SK-N-SH treated with all-trans-retinoic acid at 6 μM for 48 hours (cell line): ENCODE data around the gene CHN1.

Experiments
- ATAC-seq: fragments of 200-7000 bp; cut with Tn5 transposase; 3 replicates; pipeline ENCODE4 v1.9.1; 2020; ENCODE audit warnings: mild to moderate bottlenecking, moderate library complexity
- ARNTL ChIP-seq: fragments of 450-650 bp; formaldehyde crosslinking; IDR thresholded peaks from 2 replicates; pipeline ENCODE4 v1.5.0; 2020; ENCODE audit warnings: low read depth, mild to moderate bottlenecking, moderate library complexity, borderline replicate concordance
- BACH2 ChIP-seq: fragments of 250-450 bp; sonication (Bioruptor Pico); IDR thresholded peaks from 2 replicates; pipeline ENCODE4 v1.9.0; 2021; ENCODE audit warnings: mild to moderate bottlenecking, borderline replicate concordance
- CSDC2 ChIP-seq: fragments of 250-450 bp; sonication (Bioruptor Pico); IDR thresholded peaks from 2 replicates; pipeline ENCODE4 v1.5.0; 2020; ENCODE audit warnings: mild to moderate bottlenecking, moderate library complexity
- ESRRG ChIP-seq: fragments of 250-450 bp; sonication (Bioruptor Pico); IDR thresholded peaks from 2 replicates; pipeline ENCODE4 v1.6.1; 2021; ENCODE audit warnings: mild to moderate bottlenecking
- GLIS3 ChIP-seq: fragments of 250-450 bp; sonication (Bioruptor Pico); IDR thresholded peaks from 2 replicates; pipeline ENCODE4 v1.5.0; 2020; ENCODE audit warnings: mild to moderate bottlenecking, moderate library complexity
- ISL1 ChIP-seq: fragments of 250-450 bp; sonication (Bioruptor Pico); IDR thresholded peaks from 2 replicates; pipeline ENCODE4 v2.1.2; 2022; ENCODE audit warnings: mild to moderate bottlenecking, moderate library complexity
- OSR1 ChIP-seq: fragments of 250-450 bp; sonication (Bioruptor Pico); IDR thresholded peaks from 2 replicates; pipeline ENCODE4 v1.8.0; 2022; ENCODE audit warnings: moderate library complexity, mild to moderate bottlenecking, inconsistent platforms
- PPARA ChIP-seq: fragments of 250-450 bp; sonication (Bioruptor Pico); IDR thresholded peaks from 2 replicates; pipeline ENCODE4 v1.5.0; 2020; ENCODE audit warnings: mild to moderate bottlenecking, borderline replicate concordance
- RARB ChIP-seq: fragments of 250-450 bp; sonication (Bioruptor Pico); IDR thresholded peaks from 2 replicates; pipeline ENCODE4 v1.8.0; 2021; ENCODE audit warnings: mild to moderate bottlenecking, moderate library complexity
- SNAI2 ChIP-seq: fragments of 250-450 bp; sonication (Bioruptor Pico); IDR thresholded peaks from 2 replicates; pipeline ENCODE4 v1.5.0; 2020; ENCODE audit warnings: mild to moderate bottlenecking, moderate library complexity
- TCF4 ChIP-seq: fragments of 250-450 bp; sonication (Bioruptor Pico); IDR thresholded peaks from 2 replicates; pipeline ENCODE4 v1.8.0; 2021; ENCODE audit warnings: mild to moderate bottlenecking, moderate library complexity, borderline replicate concordance
- TOX ChIP-seq: fragments of 250-450 bp; sonication (Bioruptor Pico); IDR thresholded peaks from 2 replicates; pipeline ENCODE4 v1.8.0; 2021; ENCODE audit warnings: mild to moderate bottlenecking, moderate library complexity, borderline replicate concordance
- ZC3H10 ChIP-seq: fragments of 250-450 bp; sonication (Bioruptor Pico); IDR thresholded peaks from 2 replicates; pipeline ENCODE4 v1.5.1; 2021; ENCODE audit warnings: mild to moderate bottlenecking, moderate library complexity
- ZNF565 ChIP-seq: fragments of 450-650 bp; formaldehyde crosslinking; conservative IDR thresholded peaks from 2 replicates; pipeline ENCODE4 v1.5.0; 2020; ENCODE audit warnings: low read depth, mild to moderate bottlenecking, moderate library complexity
- TF ChIP-seq, protein P1 (sequence below): fragments of 250-450 bp; sonication (Bioruptor Pico); IDR thresholded peaks from 2 replicates; pipeline ENCODE4 v1.5.0; 2020; ENCODE audit warnings: mild to moderate bottlenecking, moderate library complexity
- TF ChIP-seq, protein P2 (sequence below): fragments of 250-450 bp; sonication (Bioruptor Pico); IDR thresholded peaks from 2 replicates; pipeline ENCODE4 v1.8.0; 2021; ENCODE audit warnings: low read depth, mild to moderate bottlenecking, moderate library complexity, borderline replicate concordance
- TF ChIP-seq, protein P3 (sequence below): fragments of 250-450 bp; sonication (Bioruptor Pico); IDR thresholded peaks from 2 replicates; pipeline ENCODE4 v1.8.0; 2020; ENCODE audit warnings: mild to moderate bottlenecking, moderate library complexity, borderline replicate concordance

The CHN1 gene

DNA sequence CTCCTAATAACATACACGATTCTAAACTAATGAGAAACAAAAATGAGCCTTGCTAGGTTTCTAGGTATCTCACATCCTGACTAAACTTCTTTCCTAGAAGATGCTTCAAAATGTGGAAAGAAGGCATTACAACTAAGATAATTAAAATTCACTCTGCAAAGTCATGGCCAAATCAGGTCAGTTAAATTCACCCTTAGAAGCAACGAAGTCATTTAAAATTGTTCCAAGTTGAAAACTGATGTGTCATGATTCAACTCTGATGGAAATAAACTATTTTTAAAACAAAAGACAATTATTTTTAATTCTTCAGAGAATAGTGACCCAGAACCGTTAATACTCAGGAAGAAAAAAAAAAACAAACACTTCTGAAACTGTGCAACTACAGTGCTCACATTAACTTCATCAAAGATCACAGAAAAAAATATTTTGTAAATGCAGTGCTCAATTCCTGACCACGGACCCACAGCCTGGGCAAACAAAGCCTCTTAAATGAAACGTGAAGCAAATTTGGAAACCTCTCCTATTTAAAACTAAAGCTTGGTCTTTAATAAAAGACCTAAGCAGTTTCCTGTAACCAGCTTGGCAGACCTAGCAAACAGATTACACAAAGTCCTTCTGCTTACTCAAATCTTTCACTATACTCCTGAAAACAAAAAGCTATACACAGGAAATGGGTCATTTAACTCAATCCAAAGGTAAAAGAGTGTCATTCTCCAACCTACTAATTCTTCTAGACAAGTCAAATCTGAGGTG is 39.0 kb downstream of the CHN1 start:
- no peak for TF ChIP-seq CSDC2 (CRISPR knock-in tag)
- no peak for TF ChIP-seq PPARA (CRISPR knock-in tag)
- no peak for TF ChIP-seq OSR1 (CRISPR knock-in tag)
- TF ChIP-seq TCF4 (CRISPR knock-in tag), result no peak
- TF ChIP-seq, protein P1, sequence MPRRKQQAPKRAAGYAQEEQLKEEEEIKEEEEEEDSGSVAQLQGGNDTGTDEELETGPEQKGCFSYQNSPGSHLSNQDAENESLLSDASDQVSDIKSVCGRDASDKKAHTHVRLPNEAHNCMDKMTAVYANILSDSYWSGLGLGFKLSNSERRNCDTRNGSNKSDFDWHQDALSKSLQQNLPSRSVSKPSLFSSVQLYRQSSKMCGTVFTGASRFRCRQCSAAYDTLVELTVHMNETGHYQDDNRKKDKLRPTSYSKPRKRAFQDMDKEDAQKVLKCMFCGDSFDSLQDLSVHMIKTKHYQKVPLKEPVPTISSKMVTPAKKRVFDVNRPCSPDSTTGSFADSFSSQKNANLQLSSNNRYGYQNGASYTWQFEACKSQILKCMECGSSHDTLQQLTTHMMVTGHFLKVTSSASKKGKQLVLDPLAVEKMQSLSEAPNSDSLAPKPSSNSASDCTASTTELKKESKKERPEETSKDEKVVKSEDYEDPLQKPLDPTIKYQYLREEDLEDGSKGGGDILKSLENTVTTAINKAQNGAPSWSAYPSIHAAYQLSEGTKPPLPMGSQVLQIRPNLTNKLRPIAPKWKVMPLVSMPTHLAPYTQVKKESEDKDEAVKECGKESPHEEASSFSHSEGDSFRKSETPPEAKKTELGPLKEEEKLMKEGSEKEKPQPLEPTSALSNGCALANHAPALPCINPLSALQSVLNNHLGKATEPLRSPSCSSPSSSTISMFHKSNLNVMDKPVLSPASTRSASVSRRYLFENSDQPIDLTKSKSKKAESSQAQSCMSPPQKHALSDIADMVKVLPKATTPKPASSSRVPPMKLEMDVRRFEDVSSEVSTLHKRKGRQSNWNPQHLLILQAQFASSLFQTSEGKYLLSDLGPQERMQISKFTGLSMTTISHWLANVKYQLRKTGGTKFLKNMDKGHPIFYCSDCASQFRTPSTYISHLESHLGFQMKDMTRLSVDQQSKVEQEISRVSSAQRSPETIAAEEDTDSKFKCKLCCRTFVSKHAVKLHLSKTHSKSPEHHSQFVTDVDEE, result no peak
- no peak for TF ChIP-seq TOX (CRISPR knock-in tag)
- TF ChIP-seq, protein P2, sequence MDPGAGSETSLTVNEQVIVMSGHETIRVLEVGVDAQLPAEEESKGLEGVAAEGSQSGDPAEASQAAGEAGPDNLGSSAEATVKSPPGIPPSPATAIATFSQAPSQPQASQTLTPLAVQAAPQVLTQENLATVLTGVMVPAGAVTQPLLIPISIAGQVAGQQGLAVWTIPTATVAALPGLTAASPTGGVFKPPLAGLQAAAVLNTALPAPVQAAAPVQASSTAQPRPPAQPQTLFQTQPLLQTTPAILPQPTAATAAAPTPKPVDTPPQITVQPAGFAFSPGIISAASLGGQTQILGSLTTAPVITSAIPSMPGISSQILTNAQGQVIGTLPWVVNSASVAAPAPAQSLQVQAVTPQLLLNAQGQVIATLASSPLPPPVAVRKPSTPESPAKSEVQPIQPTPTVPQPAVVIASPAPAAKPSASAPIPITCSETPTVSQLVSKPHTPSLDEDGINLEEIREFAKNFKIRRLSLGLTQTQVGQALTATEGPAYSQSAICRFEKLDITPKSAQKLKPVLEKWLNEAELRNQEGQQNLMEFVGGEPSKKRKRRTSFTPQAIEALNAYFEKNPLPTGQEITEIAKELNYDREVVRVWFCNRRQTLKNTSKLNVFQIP, result no peak
- TF ChIP-seq RARB (CRISPR knock-in tag), result no peak
- no peak for TF ChIP-seq ESRRG
- TF ChIP-seq, protein P3, sequence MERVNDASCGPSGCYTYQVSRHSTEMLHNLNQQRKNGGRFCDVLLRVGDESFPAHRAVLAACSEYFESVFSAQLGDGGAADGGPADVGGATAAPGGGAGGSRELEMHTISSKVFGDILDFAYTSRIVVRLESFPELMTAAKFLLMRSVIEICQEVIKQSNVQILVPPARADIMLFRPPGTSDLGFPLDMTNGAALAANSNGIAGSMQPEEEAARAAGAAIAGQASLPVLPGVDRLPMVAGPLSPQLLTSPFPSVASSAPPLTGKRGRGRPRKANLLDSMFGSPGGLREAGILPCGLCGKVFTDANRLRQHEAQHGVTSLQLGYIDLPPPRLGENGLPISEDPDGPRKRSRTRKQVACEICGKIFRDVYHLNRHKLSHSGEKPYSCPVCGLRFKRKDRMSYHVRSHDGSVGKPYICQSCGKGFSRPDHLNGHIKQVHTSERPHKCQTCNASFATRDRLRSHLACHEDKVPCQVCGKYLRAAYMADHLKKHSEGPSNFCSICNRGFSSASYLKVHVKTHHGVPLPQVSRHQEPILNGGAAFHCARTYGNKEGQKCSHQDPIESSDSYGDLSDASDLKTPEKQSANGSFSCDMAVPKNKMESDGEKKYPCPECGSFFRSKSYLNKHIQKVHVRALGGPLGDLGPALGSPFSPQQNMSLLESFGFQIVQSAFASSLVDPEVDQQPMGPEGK (CRISPR knock-in tag), result no peak
- TF ChIP-seq GLIS3 (CRISPR knock-in tag), result no peak
- TF ChIP-seq ARNTL (CRISPR knock-in tag), result no peak
- TF ChIP-seq SNAI2, result no peak

DNA sequence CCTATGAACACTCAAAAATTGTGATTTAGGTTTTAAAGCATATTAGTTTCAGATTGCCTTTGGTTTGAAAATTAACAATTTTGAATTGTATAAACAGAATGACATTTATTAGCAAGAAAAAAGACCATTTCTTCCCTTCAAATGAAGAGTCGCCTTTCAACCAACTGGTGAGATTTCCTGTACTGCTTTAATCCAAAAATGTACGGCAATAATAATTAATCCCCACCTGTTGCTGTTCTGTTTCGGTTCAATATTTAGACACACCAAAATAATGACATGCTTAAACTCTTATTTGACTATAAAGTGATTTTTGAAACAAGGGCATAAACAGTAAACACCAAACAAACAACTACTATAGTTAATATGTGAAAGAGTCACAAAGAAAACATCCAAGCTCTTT is 39.6 kb downstream of the CHN1 start:
- TF ChIP-seq PPARA (CRISPR knock-in tag) (no peak), ESRRG (no peak), ZC3H10 (no peak), RARB (CRISPR knock-in tag) (no peak), ARNTL (CRISPR knock-in tag) (no peak), ZNF565 (no peak), BACH2 (CRISPR knock-in tag) (no peak), TCF4 (CRISPR knock-in tag) (no peak), GLIS3 (CRISPR knock-in tag) (no peak), ISL1 (CRISPR knock-in tag) (no peak), CSDC2 (CRISPR knock-in tag) (no peak), TOX (CRISPR knock-in tag) (no peak)
- TF ChIP-seq, protein P3 (CRISPR knock-in tag), result no peak
- TF ChIP-seq, protein P2, result no peak
- TF ChIP-seq, protein P1, result no peak
- TF ChIP-seq, all 23 proteins: peak for 0

More for the DNA sequence above, 39.0 kb downstream of the CHN1 start:
- ATAC-seq, result no peak; the same call in 2 of the 3 replicates

More for the DNA sequence above, 39.6 kb downstream of the CHN1 start:
- ATAC-seq, result no peak
